HG02885 (cell line): ENCODE measurements around the gene POLR2C.
A peak's percentile ranks its signal among the peaks of the same experiment; 100 is the strongest.
"Not testable (repeated sequence)": the region's sequence is repeated elsewhere in the genome, so short reads cannot be mapped to it uniquely, and the experiment has no call there.

Experiments used
- ATAC-seq: cut with Tn5 transposase; IDR thresholded peaks from one replicate; pipeline ENCODE4 v1.9.1; 2021; ENCODE audit warnings: mild to moderate bottlenecking; ENCODE audit not compliant: unreplicated experiment, poor library complexity

POLR2C gene

GRCh38 chr16:57478396-57479204 lies 16.1 kb downstream of the POLR2C start:
- ATAC-seq = no peak

- ATAC-seq = no peak
Observed at GRCh38 chr16:57479205-57479975, 16.9 kb downstream of the POLR2C start.

DNA sequence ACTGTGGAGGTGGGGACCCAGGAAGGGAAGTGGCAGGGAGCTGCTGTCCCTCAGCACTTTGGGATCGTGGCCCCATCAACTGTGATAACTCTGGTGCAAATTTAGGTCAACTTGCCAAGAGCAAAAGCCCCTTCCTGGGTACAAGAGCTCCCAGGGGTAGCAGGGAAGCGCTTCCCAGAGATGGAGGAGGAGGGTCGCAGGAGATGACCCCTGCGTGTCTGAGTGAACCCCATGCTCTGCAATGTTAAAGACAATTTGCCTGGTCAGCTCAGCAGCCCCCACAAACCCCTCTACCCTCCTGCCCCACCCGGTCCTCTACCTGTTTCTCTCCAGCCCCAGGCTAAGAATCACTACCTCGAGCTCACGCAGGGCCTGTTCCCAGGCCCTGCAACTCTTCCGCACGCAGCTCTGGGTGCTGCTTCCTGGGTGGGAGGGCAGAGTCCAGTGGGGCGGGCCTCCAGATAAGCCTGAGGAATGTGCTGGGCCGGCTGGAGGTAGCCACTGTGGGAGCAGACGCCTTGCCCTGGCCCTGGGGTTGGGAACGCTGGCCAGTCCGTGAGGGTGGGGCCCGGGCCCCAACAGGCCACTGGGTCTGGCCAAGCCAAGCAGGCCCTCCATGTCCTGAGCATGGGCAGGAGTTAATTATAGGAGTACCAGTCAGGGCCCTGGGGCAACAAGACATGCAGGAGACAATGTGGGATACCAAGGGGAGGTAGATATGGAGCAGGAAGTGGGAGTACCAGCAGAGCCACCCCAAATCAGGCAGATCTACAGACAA lies 17.7 kb downstream of the POLR2C start:
- ATAC-seq = no peak

DNA sequence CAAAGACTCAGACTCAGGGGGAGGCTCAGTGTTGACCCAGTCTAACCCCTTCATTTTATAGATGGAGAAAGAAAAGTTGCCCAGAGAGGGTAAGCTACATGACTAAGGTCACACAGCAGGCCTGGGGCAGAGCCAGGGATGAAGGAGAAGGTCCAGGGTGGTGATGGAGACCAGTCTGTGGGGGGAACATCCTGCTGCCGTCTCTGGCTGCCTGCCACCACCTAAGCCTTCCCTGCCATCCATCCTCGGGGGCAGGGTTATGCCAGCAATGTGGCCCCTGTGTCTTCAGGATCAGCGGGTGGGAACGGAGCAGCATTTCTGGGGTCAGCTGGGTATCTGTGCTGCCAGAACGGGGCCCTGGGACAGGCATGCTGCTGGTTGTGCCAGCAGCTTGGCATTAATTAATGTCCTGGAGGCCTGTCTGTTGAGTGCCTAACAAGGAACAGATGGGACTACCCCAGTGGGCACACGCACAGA lies 18.3 kb downstream of the POLR2C start:
- no peak for ATAC-seq

DNA sequence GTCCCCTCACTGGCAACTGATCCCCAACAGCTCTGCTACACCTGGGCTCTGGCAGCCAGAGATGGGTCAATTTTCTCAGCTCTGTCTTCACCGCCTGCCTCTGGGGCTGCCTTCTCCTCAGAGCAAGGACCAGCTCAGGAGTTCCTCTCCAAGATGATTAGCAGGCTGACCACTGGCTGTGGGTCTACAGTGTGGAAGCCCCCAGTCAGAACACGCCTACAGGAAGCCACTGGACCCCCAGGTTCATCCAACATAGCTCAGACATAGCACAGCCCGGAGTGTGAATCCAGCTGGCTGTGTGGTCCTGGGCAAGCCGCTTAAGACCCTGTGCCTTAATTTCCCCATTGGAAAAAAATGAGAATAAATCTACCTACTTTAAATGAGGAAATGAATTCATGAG lies 18.9 kb downstream of the POLR2C start:
- ATAC-seq = no peak

DNA sequence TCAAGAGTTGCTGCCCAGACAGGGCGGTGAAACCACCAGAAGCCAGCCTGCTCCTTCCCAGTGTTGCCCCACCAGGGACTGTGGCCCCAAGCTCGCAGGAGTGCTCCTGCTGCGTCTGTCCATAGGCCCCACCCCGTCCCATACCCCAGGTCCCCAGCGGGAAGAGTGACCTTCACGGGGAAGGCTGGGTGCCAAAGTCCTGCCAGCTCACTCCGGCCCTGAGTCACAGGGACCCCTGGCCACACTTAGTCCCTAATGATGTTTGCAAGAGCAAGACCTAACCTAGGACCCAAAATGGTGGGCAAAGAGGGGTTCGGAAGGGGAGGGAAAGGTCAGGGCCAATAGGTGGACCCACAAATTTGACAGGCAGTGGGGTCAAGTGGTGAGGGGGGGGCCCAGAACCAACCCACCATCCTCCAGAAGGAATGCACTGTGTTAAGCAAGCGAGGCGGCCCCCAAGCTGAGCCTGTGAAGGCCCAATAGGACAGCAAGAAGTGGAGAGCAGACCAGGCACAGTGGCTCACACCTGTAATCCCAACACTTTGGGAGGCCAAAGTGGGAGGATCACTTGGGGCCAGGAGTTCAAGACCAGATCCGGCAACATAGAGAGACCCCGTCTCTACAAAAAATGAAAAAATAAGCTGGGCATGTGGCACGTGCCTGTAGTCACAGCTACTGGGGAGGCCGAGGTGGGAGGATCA lies 20.5 kb downstream of the POLR2C start:
- ATAC-seq = no peak

DNA sequence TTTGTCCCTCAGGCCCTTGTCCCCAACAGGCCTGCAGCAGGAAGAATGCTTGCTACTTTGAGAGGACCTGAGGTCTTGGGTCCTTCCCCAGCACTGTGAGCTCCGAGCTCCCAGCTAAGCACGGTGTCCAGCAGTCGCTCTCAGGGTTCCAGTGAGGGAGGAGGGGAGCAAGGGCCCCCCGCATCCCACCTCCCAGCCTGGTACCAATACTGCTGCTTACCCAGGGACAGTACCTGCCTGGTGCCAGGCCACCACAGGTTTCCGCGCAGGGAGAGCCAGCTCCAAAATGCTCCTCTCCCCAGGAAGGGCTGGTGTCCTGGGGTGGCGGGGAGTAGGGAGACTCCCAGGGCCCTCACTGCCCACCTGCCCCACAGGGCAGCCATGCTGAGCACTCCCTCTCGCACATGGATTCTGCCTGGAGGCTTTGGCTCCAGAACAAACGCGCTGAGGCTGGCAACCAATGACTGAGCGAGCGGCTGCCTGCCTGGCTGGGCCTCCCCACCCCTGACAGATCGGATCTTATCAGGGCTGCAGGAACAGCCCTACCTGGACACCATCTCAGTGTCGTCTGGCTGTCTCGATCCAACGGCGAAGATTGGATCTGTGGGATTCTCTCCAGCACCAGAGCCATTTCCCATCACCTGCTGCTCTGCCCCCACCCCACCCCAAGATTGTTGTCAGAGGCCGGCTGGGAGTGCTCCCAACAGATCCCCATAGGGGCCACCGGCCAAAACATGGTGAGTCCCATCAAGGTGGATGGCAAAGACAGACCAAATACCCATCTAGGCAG lies 21.4 kb downstream of the POLR2C start:
- ATAC-seq = no peak

GRCh38 chr16:57484515-57485005 lies 22.1 kb downstream of the POLR2C start:
- ATAC-seq = no peak

DNA sequence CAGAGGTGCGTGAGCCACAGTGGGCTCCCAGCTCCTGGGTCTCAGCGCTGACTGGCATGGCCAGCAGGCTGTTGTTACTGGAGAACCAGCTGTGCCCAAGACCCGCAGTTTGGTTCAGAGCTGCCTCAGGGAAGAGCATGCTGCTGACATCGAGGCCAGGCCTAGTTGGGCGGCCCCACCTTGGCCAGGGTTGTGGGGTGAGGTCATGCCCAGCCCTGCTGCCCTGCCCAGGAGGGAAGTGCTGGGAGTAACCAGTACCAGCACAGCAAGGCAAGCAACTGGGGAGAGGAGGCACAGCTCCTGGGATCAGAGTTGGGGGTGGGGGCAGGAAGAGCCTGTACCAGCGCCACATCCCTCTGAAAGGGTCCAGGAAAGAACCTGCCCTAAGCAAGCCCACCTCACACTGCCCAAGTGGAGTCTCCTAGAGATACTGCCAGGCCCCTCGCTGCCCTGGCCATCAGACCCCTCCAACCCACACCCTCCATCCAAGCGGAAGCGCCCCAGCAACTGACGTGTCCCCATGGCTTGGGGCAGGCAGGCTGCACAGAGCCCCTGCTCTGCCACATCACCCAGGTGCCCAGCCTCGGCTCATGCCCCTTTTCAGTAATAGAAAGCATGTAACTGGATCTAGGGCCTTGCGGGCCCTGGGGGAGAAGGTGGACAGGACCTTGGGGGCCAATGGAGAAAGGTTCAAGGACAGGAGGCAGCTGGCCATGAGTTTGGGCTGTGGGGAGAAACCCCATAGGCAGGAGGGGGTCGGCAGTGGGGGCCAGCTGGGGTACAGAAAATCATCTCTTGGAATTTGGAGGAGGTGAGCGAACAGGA lies 22.8 kb downstream of the POLR2C start:
- ATAC-seq = no peak

DNA sequence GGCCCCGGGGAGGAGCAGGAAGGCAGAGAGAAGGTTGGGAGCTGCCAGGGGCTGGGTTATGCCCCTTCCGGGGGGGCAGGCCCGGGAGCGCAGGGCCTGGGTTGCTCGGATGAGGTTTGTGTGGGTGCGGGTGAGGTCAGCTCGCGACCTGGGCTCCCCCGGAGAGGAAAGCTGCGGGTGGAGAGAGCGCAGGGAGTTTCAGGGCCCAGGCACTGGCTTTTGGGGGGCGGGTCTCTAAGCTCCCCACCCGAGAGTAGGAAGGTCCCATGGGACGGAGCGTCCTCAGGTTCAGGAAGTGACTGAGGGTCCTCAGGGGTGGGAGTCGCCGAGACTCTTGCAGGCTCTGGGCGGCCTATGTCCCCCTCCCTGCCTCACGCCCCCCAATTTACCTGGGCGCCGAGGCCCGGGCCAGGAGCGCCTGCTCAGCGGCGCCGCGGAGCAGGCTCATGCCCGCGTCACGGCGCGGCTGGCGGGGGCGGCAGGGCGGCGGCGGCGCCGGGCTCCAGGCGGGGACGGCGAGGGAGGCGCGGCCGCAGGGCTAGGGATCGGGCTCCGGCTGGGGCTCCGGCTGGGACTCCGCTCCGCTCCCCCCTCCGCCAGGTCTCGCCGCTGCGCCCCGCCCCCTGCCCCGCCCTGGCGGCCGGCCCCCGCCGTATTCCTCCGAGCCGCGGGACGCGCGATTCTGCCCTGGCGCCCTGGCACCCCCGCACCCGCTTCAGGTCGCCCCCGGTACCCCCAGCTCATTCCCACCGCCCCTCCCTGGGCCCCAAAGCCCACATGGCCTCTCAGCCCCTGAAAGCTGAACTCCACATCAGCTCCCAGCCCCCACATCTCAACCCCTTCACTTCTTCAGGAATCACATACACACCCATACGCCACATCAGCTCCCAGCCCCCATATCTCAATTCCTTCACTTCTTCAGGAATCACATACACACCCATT lies 23.7 kb downstream of the POLR2C start, which contains the start of gene DOK4:
Gene DOK4 (minus strand): TSS at position 578 of the 942 bp plus-strand sequence. CDS start 6,986 bp downstream, outside the sequence.
- peak; percentile 92 for ATAC-seq

DNA sequence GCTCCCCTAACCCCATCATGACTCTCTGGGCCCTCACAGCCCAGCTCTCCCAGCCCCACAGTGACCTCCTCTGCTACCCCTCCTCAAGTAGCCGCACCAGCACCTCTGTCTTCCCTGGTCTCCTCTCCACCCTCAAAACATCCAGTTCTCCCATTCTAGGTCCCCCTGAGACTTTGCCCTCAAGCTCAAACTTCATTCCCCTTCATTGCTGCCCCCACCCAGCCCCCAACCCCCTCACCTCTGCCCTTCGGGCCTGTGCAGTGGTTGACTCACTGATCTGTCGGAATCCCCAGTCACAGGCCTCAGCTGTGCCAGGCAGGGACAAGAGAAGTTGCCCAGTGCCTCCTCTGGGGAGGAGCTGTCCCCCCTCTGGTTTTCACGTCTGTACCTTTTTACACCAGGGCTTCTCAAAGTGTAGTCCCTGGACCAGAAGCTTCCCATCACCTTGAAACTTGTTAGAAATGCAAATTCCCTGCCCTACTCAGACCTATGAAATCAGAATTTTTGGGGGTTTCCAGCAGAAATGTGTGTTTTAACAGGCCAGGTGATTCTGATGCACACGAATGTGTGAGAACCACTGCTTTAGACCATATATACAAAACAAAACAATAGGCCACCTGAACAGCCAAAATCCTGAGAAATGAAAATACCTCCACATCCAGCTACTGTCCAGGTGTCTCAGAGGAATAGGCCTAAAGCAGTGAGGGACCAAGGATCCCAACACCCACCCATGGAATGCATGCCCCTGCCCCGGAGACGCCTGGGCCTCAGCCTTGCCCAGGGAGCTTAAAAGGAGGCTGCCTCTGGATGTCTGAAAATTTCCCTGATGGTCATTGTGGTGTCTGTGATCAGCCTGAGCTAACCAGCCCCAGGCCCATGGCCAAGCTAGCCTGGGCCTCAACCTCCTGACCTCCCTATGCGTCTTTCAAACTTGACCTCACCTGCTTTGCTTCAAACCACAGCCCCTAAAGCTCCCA lies 24.7 kb downstream of the POLR2C start:
- no peak for ATAC-seq

DNA sequence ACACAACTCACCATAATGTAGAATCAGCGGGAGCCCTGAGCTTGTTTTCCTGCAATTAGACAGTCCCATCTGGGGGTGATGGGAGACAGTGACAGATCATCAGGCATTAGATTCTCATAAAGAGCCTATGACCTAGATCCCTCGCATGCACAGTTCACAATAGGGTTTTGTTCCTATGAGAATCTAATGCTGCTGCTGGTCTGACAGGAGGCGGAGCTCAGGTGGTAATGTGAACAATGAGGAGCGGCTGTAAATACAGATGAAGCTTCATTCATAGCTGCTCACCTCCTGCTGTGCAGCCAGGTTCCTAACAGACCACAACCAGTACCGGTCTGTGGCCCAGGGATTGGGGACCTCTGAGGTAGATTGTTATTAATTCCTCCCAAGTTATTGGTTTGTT lies 26.8 kb downstream of the POLR2C start:
- ATAC-seq = no peak

- ATAC-seq = no peak
Observed at GRCh38 chr16:57493767-57494166, 31.3 kb downstream of the POLR2C start.

DNA sequence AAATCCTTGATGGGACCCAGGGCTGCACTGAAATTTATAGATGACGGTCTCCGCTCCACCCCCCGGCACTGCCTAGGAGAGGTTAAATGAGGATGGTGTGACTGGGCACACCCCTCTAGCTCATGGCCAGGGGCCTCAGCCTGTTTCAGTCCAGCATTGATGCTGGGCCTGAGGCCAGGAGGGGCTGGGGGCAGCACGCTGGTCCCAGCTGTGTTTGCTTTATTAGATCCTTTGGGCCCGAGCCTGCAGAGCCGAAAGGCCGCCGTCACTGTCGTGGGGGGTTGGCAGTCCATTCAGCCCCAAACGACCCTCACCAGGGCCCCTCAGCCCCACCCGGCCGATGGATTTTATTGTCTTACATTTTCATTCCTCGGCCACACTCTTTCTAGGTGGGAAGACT lies 34.6 kb downstream of the POLR2C start:
- ATAC-seq = no peak

- no peak for ATAC-seq
Observed at GRCh38 chr16:57498031-57498430, 35.6 kb downstream of the POLR2C start.

DNA sequence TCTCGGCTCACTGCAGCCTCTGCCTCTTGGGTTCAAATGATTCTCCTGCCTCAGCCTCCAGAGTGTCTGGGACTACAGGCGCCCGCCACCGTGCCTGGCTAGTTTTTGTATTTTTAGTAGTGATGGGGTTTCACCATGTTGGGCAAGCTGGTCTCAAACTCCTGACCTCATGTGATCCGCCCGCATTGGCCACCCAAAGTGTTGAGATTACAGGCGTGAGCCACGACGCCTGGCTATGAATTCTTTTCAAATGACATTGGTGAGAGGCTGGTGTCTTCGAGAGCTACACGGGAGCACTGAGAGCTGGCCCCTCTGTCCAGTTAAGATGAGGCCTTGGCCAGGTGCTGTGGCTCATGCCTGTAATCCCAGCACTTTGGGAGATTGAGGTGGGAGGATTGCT lies 37.5 kb downstream of the POLR2C start:
- ATAC-seq = not testable (repeated sequence)
